ENCODE data around the gene CRACR2A.

CRACR2A gene

GRCh38 chr12:3741882-3742672, 10.8 kb downstream of the CRACR2A start:
- peaks cover 4% of the 10 kb centered on the region for H3K79me2 ChIP-seq (ENCODE audit: control insufficient read depth, insufficient read depth, low read length, unreplicated experiment)
- H3K27ac ChIP-seq (ENCODE audit: low read depth, low read length): no peak overlapping the region
- no peak overlapping the region for H3K4me3 ChIP-seq (ENCODE audit: low read depth, low read length)
- H2AFZ ChIP-seq (ENCODE audit: low read length, unreplicated experiment): no peak overlapping the region
- no peaks in the 10 kb centered on the region for H3K4me1 ChIP-seq (ENCODE audit: control insufficient read depth, insufficient read depth, low read length, unreplicated experiment)
- H3K36me3 ChIP-seq (ENCODE audit: insufficient read depth, low read length): no peaks in the 10 kb centered on the region
- H3K27me3 ChIP-seq (ENCODE audit: insufficient read depth, low read length): no peaks in the 10 kb centered on the region

DNA sequence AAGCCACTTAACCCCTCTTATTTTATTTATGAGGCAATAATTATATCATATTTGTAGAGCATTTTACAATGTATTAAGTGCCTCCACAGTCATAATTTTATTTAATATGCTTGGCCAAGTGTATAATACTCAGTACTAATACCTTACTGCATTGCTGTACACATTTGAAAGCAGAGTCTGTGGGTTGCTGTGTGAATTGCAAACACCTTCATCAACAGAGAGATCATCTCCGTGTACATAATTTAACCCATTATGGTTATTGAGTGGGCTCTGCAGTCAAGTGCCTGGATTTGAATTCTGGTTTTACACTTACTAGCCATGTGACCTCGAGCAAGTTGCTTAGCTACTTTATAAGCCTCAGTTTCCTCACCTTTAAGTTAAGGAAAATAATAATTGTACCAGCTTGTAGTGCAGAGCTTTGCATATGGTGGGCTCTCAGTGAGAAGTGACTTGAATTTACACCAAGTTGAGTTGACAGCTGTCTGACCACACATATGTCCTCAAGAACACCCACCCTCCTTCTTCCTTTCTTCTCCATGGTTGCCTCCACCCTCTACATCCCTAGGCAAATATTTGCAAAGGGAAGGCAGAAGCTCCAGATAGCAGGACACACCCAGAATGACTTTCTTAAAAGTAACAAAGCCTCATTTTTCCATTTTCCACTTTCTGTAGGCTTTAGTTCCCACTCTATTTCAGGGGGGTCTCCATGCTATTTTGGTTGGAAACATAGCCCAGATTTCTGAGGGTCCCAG, 12.3 kb downstream of the CRACR2A start:
- Histone ChIP-seq H3K27ac (ENCODE audit: low read depth, low read length) (no peak overlapping the region), H3K36me3 (ENCODE audit: insufficient read depth, low read length) (no peaks in the 10 kb centered on the region), H2AFZ (ENCODE audit: low read length, unreplicated experiment) (no peak overlapping the region), H3K79me2 (ENCODE audit: control insufficient read depth, insufficient read depth, low read length, unreplicated experiment) (no peaks in the 10 kb centered on the region), H3K4me3 (ENCODE audit: low read depth, low read length) (no peak overlapping the region), H3K27me3 (ENCODE audit: insufficient read depth, low read length) (no peaks in the 10 kb centered on the region), H3K4me1 (ENCODE audit: control insufficient read depth, insufficient read depth, low read length, unreplicated experiment) (no peaks in the 10 kb centered on the region)

GRCh38 chr12:3735432-3735831, 17.5 kb downstream of the CRACR2A start:
- Histone ChIP-seq H3K4me1 (ENCODE audit: control insufficient read depth, insufficient read depth, low read length, unreplicated experiment) (no peaks in the 10 kb centered on the region), H3K36me3 (ENCODE audit: insufficient read depth, low read length) (no peaks in the 10 kb centered on the region), H2AFZ (ENCODE audit: low read length, unreplicated experiment) (no peak overlapping the region), H3K27me3 (ENCODE audit: insufficient read depth, low read length) (no peaks in the 10 kb centered on the region), H3K27ac (ENCODE audit: low read depth, low read length) (no peak overlapping the region), H3K4me3 (ENCODE audit: low read depth, low read length) (no peak overlapping the region), H3K79me2 (ENCODE audit: control insufficient read depth, insufficient read depth, low read length, unreplicated experiment) (peaks cover 3% of the 10 kb centered on the region)

DNA sequence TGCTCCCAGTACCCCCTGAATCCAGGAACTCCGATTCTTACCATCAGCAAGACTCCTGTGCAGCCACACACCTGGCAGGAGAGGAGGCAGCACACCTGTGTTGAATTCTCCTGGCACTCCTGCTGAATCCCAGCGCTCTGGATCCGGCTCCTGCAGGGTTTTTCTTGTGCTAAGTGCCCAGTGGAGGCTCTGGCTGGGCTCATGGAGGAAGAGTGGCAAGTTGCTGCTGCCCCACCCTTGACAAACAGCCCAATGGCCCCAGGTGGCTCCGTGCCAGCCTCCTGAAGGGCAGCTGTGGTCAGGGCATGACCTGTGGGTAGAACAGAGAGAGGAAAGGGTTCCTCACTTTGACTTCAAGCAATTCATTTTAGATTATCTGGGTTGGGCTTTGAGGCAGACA, 20.0 kb downstream of the CRACR2A start:
- no peak overlapping the region for H2AFZ ChIP-seq (ENCODE audit: low read length, unreplicated experiment)
- H3K27ac ChIP-seq (ENCODE audit: low read depth, low read length): no peak overlapping the region
- H3K36me3 ChIP-seq (ENCODE audit: insufficient read depth, low read length): no peaks in the 10 kb centered on the region
- no peaks in the 10 kb centered on the region for H3K27me3 ChIP-seq (ENCODE audit: insufficient read depth, low read length)
- peaks cover 3% of the 10 kb centered on the region for H3K79me2 ChIP-seq (ENCODE audit: control insufficient read depth, insufficient read depth, low read length, unreplicated experiment)
- peaks cover 4% of the 10 kb centered on the region for H3K4me1 ChIP-seq (ENCODE audit: control insufficient read depth, insufficient read depth, low read length, unreplicated experiment)
- H3K4me3 ChIP-seq (ENCODE audit: low read depth, low read length): no peak overlapping the region

GRCh38 chr12:3730111-3730510, 22.8 kb downstream of the CRACR2A start:
- Histone ChIP-seq H3K4me3 (ENCODE audit: low read depth, low read length) (no peak overlapping the region), H3K27me3 (ENCODE audit: insufficient read depth, low read length) (no peaks in the 10 kb centered on the region), H3K79me2 (ENCODE audit: control insufficient read depth, insufficient read depth, low read length, unreplicated experiment) (peaks cover 3% of the 10 kb centered on the region), H3K36me3 (ENCODE audit: insufficient read depth, low read length) (no peaks in the 10 kb centered on the region), H3K4me1 (ENCODE audit: control insufficient read depth, insufficient read depth, low read length, unreplicated experiment) (peaks cover 12% of the 10 kb centered on the region), H3K27ac (ENCODE audit: low read depth, low read length) (no peak overlapping the region), H2AFZ (ENCODE audit: low read length, unreplicated experiment) (no peak overlapping the region)

- Histone ChIP-seq H3K27me3 (ENCODE audit: insufficient read depth, low read length) (no peaks in the 10 kb centered on the region), H3K4me1 (ENCODE audit: control insufficient read depth, insufficient read depth, low read length, unreplicated experiment) (peaks cover 12% of the 10 kb centered on the region)
Measured at GRCh38 chr12:3728686-3729085, 24.2 kb downstream of the CRACR2A start.

DNA sequence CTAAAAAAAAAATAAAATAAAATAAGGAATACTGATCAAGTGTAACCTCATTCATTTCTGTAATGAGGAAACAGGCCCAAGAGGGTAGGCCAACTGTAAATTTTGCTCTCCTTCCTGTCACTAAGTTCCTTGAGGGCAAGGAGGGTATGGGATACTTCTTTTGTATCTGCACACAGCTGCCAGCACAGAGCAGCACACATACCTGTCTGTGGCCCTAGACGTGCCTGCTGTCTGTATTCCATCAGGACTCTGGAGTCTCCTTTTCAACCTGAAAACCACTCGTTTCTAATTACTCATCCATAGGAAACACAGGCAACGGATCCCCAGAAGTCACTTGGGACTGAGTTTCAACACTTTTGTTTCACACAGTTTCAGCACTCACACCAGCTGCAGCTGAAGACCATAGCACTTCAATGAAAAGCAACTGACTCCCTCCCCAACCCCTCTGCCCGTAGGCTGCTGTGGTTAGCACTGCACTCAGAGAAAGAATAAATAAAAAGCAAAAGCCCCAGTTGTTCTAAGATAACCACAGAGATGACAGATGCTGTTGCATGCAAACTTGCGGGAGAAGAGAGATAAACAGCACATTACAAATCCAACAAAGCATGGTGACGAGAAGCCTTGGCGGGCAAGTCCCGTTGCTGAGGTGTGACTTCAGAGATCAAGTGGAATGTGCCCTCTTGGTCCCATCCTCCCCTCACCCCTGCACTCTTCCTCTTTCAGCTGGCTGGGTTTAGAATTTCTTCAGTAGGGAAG, 24.9 kb downstream of the CRACR2A start:
- no peak overlapping the region for H3K4me3 ChIP-seq (ENCODE audit: low read depth, low read length)
- H3K36me3 ChIP-seq (ENCODE audit: insufficient read depth, low read length): no peaks in the 10 kb centered on the region
- H3K79me2 ChIP-seq (ENCODE audit: control insufficient read depth, insufficient read depth, low read length, unreplicated experiment): peaks cover 3% of the 10 kb centered on the region
- no peaks in the 10 kb centered on the region for H3K27me3 ChIP-seq (ENCODE audit: insufficient read depth, low read length)
- H3K27ac ChIP-seq (ENCODE audit: low read depth, low read length): no peak overlapping the region
- H2AFZ ChIP-seq (ENCODE audit: low read length, unreplicated experiment): no peak overlapping the region
- H3K4me1 ChIP-seq (ENCODE audit: control insufficient read depth, insufficient read depth, low read length, unreplicated experiment): peaks cover 12% of the 10 kb centered on the region

More at GRCh38 chr12:3728686-3729085, 24.2 kb downstream of the CRACR2A start:
- Histone ChIP-seq H3K27ac (ENCODE audit: low read depth, low read length) (no peak overlapping the region), H2AFZ (ENCODE audit: low read length, unreplicated experiment) (no peak overlapping the region), H3K36me3 (ENCODE audit: insufficient read depth, low read length) (no peaks in the 10 kb centered on the region), H3K79me2 (ENCODE audit: control insufficient read depth, insufficient read depth, low read length, unreplicated experiment) (peaks cover 3% of the 10 kb centered on the region), H3K4me3 (ENCODE audit: low read depth, low read length) (no peak overlapping the region)

- Histone ChIP-seq H3K27ac (ENCODE audit: low read depth, low read length) (no peak overlapping the region), H3K4me3 (ENCODE audit: low read depth, low read length) (no peak overlapping the region), H3K4me1 (ENCODE audit: control insufficient read depth, insufficient read depth, low read length, unreplicated experiment) (peaks cover 12% of the 10 kb centered on the region), H2AFZ (ENCODE audit: low read length, unreplicated experiment) (no peak overlapping the region), H3K79me2 (ENCODE audit: control insufficient read depth, insufficient read depth, low read length, unreplicated experiment) (no peaks in the 10 kb centered on the region), H3K36me3 (ENCODE audit: insufficient read depth, low read length) (no peaks in the 10 kb centered on the region), H3K27me3 (ENCODE audit: insufficient read depth, low read length) (no peaks in the 10 kb centered on the region)
Measured at GRCh38 chr12:3727354-3727753, 25.6 kb downstream of the CRACR2A start.

- H3K79me2 ChIP-seq (ENCODE audit: control insufficient read depth, insufficient read depth, low read length, unreplicated experiment): no peaks in the 10 kb centered on the region
- no peak overlapping the region for H2AFZ ChIP-seq (ENCODE audit: low read length, unreplicated experiment)
- H3K4me1 ChIP-seq (ENCODE audit: control insufficient read depth, insufficient read depth, low read length, unreplicated experiment): peaks cover 12% of the 10 kb centered on the region
- no peaks in the 10 kb centered on the region for H3K27me3 ChIP-seq (ENCODE audit: insufficient read depth, low read length)
- H3K4me3 ChIP-seq (ENCODE audit: low read depth, low read length): no peak overlapping the region
- no peak overlapping the region for H3K27ac ChIP-seq (ENCODE audit: low read depth, low read length)
- no peaks in the 10 kb centered on the region for H3K36me3 ChIP-seq (ENCODE audit: insufficient read depth, low read length)
Measured at GRCh38 chr12:3726456-3726855, 26.5 kb downstream of the CRACR2A start.

- no peaks in the 10 kb centered on the region for H3K36me3 ChIP-seq (ENCODE audit: insufficient read depth, low read length)
- no peak overlapping the region for H2AFZ ChIP-seq (ENCODE audit: low read length, unreplicated experiment)
- H3K4me1 ChIP-seq (ENCODE audit: control insufficient read depth, insufficient read depth, low read length, unreplicated experiment): peaks cover 12% of the 10 kb centered on the region
- H3K4me3 ChIP-seq (ENCODE audit: low read depth, low read length): no peak overlapping the region
- 0 out of 2 replicates have a peak overlapping the region, but pooled peaks have one; percentile 0 for H3K27ac ChIP-seq (ENCODE audit: low read depth, low read length)
- H3K27me3 ChIP-seq (ENCODE audit: insufficient read depth, low read length): no peaks in the 10 kb centered on the region
- H3K79me2 ChIP-seq (ENCODE audit: control insufficient read depth, insufficient read depth, low read length, unreplicated experiment): no peaks in the 10 kb centered on the region
Measured at GRCh38 chr12:3725388-3726115, 27.4 kb downstream of the CRACR2A start.

Data from ACC112 (cell line).